ENCODE results near the gene HEMGN.

DNA sequence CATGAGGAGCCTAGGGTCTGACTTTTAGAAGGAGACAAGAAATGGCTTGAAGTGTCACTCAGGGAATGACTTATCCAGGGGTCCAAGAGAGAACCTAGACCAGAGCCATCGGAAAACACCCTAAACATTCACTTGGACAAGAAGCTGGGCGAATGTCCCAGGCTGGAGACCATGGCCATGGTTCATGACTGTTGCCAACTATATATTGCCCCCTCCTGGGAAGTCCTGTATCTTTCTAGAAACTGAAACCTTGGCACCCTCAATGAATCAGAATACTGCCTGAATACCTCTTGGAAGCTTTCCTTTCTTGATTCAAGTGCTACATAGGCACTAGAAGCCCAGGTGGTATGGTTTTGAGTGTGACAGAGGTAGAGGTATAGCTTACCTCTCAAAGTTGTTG, 45.6 kb downstream of the HEMGN start:
- TF ChIP-seq, protein P1, sequence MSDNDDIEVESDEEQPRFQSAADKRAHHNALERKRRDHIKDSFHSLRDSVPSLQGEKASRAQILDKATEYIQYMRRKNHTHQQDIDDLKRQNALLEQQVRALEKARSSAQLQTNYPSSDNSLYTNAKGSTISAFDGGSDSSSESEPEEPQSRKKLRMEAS (IDR thresholded peaks at IDR 0.05), result no peak
- TF ChIP-seq RAD21 (IDR thresholded peaks at IDR 0.05 in 1 of 2, conservative IDR thresholded peaks at IDR 0.05 in 1 of 2; ENCODE audit: low read depth in 2 of 2, low read length in 2 of 2) (no peak), CREB1 (IDR thresholded peaks at IDR 0.05) (no peak), EP300 (IDR thresholded peaks at IDR 0.05; ENCODE audit: borderline replicate concordance in 1 of 2, low read depth in 2 of 2, low read length in 2 of 2) (no peak), POLR2A (IDR thresholded peaks at IDR 0.05; ENCODE audit: control extremely low read depth in 1 of 2, low read depth in 2 of 2, low read length in 2 of 2) (no peak), SP1 (IDR thresholded peaks at IDR 0.05; ENCODE audit: low read depth, low read length) (no peak), YY1 (IDR thresholded peaks at IDR 0.05; ENCODE audit: low read depth, low read length) (no peak), RNF2 (IDR thresholded peaks at IDR 0.05; ENCODE audit: borderline replicate concordance, low read depth, low read length, missing control alignments, poor library complexity, severe bottlenecking) (no peak), POLR2AphosphoS5 (IDR thresholded peaks at IDR 0.05; ENCODE audit: low read depth, low read length) (no peak), FOSL1 (IDR thresholded peaks at IDR 0.05; ENCODE audit: insufficient read depth, low read depth, low read length) (no peak), TCF12 (IDR thresholded peaks at IDR 0.05; ENCODE audit: low read depth, low read length) (no peak), EGR1 (IDR thresholded peaks at IDR 0.05; ENCODE audit: borderline replicate concordance, low read depth, low read length) (no peak)
